ENCODE measurements around the gene CTXND1.

Gene CTXND1

DNA sequence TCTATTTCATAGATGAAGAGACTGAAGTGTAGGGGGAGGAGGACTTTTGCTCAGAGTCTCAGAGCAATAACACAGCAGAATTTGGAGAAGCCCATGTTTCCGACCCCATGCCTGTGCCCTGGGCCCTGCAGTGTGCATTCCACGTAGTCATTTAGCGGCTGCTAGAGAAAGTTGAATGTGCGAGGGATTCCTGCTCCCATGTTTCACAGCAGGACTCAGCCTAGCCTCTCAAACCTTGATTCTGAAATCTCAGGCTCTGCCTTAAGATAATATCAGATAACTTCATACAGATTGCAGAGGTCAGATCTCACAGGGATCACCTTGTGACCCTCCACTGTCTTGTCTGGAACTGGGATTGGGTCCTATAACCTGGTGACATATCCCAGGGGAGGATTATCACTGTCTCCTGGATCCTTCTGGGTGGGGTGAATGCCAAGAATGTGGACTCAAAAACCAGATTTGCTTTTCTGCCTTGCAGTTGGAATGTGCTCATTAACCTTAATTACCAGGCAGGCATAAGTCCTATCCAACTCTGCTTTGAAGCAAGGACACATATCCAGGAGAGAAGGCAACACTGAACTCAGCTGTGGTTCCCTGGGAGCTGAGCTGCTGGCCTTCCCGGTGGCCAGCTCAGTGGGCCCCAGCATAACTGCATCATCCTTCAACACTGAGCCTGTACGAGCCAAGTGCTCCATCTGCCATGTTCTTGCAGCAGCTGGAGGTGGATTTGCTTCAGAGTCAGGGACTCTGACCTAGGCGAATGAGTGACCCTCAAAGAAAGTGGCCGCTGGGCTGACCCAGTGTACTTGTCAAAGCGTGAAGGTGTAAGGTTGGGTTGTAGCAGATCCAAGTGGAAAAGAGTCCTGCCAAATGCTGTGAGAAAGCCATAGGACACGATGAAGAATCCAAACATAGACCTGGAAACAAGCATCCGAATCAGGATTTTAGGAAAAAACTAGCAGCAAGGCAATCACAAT is 43.0 kb downstream of the CTXND1 start:
- no peak for DNase-seq

DNA sequence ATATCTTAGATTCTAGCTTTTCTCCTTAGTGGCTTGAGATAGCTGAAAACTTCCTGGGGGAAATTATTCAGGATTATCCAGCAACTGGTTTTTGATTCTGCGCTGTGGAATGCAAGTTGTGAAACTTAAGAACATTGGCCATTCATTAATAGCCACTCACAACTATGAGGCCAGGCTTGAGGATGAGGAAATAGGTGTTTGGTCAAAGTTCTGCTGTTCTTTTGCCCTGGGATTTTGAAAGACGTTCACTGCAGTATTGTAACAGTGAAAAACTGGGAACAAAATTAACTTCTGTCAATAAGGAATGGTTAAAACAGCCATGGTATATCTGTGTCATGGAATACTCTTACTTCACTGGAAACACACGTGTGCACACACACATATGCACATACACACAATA is 44.1 kb downstream of the CTXND1 start:
- DNase-seq = no peak

DNA sequence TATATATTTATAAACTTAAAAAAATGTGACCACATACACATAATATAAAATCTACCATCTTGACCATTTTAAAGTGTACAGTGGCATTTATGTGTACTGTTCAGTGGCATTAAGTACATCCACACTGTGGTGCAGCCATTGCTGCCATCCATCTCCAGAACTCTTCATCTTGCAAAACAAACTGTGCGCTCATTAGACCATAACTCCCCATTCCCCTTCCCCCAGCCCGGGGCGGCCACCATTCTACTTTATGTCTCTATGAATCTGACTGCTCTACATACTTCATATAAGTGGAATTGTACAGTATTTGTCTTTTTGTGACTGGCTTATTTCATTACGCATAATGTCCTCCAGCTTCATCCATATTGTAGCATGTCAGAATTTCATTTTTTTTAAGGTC is 47.8 kb downstream of the CTXND1 start:
- DNase-seq = no peak

GRCh38 chr15:80203361-80203885 is 48.6 kb downstream of the CTXND1 start:
- DNase-seq = no peak

DNA sequence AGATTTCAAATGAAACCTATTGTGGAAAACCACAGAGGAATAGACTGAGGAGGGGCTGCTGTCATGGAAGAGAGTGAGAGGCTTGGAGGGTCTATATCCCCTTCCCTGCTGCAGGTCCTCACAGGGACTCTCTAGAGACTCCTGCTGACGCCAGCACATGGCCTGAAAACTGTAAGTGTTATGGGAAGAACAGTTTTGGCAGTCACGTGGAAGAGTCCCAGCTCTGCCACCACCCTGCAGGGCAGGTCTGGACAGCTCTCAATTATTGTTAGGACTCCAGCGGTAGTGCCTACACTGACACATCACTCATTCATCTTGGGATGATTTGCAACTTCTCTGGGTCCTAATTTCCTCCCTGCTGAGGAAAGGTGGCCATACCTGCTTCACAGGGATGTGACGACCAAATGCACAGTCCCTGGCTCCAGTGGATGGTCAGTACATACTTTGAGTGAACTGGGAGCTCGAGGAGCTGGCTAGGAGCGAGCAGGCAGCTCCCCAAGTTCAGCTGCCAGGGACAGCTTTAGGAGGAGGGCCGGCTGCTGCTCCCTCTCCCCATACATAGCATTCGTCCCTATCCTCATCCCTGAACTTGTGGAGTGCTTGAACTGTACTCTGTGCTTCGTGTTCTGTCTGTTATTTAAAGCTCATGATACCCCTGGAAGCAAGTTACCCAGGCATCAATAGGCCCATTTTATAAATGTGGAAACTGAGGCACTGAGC is 49.2 kb downstream of the CTXND1 start:
- DNase-seq = no peak

DNA sequence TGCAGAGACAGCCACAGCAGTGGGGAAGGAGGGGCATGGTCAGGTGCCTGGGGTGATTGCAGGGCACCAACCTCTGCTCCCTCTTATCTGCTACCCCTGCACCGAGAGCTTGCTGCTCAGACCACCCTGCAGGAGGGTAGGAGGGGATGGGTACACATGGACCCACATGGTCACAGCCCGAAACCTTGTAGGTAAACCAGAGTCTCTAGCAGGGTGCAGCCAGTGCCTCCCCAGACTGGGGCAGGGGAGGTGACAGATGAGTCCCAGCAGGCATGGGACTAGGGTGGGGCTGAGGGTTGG is 50.0 kb downstream of the CTXND1 start:
- DNase-seq = no peak

GRCh38 chr15:80201256-80202015 is 50.6 kb downstream of the CTXND1 start:
- no peak for DNase-seq

DNA sequence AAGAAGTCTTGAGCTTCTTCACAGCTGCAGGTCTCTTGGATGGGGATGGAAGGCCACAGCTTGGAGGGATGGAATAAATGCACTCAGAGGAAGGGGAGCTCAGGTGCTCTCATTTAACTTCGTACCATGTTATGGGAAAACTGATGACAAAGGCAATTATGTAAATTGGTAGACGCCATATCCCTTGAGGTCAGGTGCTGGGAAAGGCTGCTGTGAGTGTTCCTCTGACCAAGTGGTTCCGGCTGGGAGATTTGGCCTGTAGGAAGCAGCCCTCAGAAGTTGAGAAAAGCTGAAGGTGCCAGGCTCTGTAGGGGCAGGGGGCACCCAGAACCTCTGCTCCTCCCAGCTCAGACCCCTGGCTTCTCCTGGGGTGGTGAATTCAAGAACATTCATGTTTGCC is 52.1 kb downstream of the CTXND1 start:
- DNase-seq = no peak

DNA sequence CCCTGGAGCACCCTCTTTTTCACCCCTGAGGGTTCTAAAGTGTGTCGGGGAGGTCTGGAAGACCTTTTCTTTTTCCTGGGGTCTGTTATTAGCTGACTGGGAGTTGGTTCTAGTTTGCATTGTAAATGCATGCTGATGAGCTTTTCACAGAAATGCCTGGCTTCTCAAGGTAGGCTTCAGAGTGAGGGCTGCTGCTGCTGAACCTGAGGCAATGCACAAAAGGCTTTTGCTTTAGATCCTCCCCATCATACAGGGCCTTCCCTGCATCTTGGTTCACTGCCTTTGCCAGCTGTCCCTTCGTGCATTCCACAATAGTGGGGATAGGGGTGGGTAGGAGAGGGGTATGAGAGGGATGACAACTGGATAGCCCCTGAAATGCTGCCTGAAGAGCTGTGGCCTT is 52.6 kb downstream of the CTXND1 start:
- no peak for DNase-seq

DNA sequence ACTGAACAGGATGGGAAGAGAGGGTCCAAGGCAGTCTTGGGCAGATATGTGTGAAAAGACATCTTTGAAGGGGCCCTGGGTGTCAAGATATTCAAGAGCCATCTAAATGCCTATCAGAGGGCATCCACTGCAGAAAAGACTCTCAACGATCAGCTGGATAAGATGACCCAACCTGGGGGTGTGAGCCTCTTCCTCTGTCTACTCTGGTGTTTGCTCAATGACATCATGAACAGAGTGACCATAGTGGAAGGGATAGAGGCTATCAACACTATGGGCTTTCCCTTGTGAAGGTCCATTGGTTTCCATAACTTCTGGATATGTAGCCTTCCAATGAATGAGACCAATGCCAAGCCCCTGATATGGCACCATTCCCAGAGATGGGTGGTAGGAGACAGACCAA is 57.1 kb downstream of the CTXND1 start:
- DNase-seq = no peak

- DNase-seq = no peak
Observed at GRCh38 chr15:80194186-80194585, 57.8 kb downstream of the CTXND1 start.

GRCh38 chr15:80191897-80192595 is 60.0 kb downstream of the CTXND1 start:
- no peak for DNase-seq

GRCh38 chr15:80191198-80191597 is 60.8 kb downstream of the CTXND1 start:
- no peak for DNase-seq

GRCh38 chr15:80188251-80188650 is 63.8 kb downstream of the CTXND1 start:
- no peak for DNase-seq

DNA sequence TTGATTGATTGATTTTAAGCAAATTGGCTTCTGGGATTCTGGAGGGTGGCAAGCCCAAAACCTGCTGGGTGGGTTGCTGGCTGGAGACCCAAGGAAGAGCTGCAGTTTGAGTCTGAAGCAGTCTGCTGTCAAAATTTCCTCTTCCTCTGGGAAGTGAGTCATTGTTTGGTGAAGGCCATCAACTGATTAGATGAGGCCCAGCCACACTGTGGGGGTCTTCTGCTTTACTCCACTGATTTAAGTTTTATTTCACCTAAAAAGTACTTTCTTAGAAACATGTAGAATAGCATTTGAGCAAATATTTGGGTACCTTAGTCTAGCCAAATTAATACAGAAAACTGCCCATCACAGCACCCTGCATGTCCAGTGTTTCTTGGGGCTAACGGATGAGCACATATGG is 65.4 kb downstream of the CTXND1 start:
- DNase-seq = no peak

DNA sequence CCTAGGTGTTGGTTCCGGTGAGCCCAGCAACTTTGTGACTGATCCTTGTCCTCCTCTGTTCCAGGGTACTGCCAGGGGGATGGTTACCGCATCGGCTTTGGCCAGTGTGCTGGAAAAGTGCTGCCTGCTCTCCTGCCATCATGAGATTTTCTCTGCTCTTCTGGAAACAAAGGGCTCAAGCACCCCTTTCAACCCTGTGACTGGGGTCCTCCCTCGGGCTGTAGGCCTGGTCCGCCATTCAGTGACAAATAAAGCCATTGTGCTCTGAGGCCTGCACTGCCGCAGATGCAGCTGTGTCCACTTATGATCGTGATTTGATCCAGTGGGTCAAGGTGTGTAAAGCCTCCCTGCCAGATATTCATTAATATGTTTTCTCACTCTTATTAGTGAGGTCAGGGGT is 65.9 kb downstream of the CTXND1 start:
- DNase-seq = no peak

GRCh38 chr15:80185152-80185551 is 66.9 kb downstream of the CTXND1 start:
- no peak for DNase-seq

DNA sequence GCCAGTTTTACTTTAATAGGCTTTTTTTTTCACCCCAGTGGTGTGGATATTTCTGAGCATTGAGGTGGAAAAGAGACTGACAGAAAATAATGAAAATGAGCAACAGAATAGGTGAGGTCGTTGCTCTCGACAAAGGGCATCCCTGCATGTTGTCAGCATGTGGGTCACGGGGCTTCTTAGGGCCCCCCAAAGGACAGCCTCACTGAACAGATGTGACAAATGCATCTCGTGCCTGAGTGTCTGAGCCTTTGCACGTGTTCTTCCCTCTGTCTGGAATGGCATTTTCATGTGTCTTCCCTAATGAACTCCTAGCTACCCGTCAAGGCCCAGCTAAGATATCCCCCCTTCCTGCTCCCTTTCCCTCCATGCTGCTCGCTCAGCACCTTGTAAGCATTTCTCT is 67.5 kb downstream of the CTXND1 start:
- no peak for DNase-seq

DNA sequence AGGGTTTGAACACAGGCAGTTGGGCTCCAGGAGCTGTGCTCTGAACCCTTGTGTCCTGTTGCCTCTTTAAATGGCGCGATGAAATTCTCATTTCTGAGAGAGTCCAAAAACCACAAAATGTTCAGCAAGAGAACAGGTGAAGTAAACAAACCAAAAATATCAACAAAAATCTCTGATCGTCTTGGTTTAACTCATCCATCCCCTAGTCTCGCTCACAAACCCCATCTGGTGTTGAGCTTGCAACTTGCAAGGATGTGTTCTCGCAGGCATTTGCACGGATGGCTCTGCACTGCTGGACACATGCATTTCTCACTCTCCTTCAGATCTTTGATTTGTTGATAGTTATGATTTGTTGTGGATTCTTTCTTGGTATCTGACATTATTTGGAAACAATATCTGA is 68.1 kb downstream of the CTXND1 start:
- no peak for DNase-seq

DNA sequence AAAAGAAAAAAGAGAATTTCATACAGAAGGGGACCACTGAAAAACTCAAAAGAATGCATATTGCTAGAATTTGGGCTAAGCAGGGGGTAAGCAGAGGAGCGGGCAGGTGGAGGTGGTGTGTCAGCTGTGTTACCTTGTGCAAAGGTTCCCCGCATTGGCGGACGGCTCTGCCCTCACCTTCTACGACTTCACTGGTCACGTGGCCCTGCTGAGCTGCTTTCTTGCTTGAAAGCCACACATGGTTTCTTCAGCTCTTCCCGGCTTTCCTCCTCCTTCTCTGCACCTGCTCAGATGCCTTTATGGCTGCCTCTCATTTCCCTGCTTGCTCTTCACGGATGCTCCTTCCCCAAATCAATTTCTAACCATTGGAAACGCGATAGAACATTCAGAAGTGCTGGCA is 68.7 kb downstream of the CTXND1 start:
- no peak for DNase-seq

DNA sequence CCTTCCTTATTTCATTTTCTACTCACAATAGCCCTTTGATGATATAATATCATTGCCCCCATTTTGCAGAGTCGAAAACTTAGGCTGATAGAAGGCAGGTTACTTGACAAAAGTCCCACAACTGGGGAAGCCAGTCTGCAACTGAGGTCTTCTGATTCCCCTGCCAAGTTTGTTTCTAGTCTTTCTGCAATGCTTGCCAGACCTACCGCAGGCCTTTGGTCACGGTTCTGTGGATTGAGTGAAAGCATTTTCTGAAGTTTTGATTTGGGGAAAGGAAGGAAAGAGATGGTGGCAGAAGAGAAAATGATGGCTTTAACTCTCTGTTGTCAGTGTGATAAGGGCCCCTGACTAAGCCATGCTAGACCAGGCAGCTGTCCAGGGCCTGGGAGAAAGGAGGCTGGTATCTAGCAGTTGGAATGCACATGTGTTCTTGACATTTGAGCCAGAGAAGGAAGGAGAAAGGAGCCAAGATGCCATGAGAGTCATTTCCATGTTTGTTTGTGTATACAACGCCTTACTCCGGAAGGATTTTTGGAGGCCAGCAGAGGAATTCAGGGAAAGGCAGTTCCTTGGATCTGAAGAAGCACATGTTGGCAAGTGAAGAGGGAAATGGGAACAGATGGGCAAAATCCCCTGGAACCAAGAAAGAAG is 69.3 kb downstream of the CTXND1 start:
- no peak for DNase-seq

DNA sequence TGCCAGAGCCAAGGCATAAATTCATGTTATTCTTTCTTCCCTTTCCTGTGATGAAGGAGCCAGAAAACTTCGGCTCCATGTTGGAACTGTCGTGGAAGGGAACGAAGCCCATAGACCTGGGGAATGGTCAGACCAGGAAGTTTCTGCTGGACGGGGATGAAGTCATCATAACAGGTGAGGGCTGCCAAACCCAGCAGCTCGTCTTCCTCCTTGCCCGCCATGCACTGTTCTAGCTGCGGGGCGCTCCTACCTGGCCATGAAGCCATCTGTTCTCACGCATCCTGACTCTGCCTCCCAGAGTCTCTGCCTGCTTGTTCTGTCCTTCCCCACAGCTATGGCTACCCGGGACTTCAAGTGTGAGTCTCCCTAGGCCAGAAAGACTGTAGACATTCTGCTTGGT is 71.0 kb downstream of the CTXND1 start:
- no peak for DNase-seq

All from DMS153 (cell line).